ENCODE results near the gene RPS17.
A peak's percentile ranks its signal among the peaks of the same experiment; 100 is the strongest.

RPS17 gene

DNA sequence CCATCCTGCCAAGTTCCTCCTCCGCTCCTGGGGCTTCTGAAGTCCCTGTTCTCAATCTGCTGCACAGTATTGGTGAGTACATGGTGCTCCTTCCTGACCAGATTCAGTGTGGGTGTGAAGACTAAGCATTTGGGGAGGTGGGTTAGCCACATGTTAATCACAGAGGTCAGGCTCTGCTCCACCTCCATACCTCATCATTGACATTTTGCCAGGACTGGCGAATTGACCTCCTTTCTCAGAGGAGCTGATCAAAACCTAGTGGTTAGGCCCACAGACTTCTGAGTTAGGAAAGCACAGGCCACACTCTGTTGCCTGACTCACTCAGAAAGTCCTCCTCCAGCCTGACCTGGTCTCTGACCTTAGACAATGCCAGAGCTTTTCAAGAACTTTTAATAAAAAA, 8.4 kb upstream of the RPS17 start:
- Histone ChIP-seq H3K4me1 (ENCODE audit: insufficient read depth, low read length) (peaks cover 12% of the 10 kb centered on the region; the same call in 1 of the 2 replicates), H3K9me3 (ENCODE audit: insufficient read depth, low read depth, low read length) (no peaks in the 10 kb centered on the region), H3K27me3 (ENCODE audit: insufficient read depth, low read length) (no peaks in the 10 kb centered on the region), H3K36me3 (ENCODE audit: insufficient read depth, low read length) (no peaks in the 10 kb centered on the region), H3K9ac (ENCODE audit: low read depth, low read length) (no peak overlapping the region), H3K4me3 (ENCODE audit: low read length) (no peak overlapping the region), H3K27ac (ENCODE audit: low read depth, low read length) (no peak overlapping the region)
- WGBS, result 88% methylated on average over 2 of the region's 2 CpGs

DNA sequence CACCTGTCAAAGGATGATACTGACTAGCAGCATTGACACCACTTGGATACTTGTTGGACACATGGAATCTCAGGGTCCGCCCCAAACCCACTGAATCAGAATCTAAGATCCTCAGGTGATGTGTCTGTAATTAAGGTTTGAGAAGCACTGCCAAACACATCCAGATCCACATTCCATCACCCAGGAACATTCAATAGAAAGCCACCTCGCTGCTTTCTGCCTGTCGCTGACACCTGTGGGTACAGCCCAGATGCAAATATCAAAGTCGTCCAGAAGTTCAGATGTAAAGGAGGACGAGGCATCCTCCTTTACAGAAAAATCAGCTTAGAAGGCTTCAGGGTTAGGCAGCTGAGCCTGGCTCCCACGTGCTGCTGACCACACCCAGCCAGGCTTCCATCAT, 5.2 kb upstream of the RPS17 start:
- Histone ChIP-seq H3K9me3 (ENCODE audit: insufficient read depth, low read depth, low read length) (no peaks in the 10 kb centered on the region), H3K9ac (ENCODE audit: low read depth, low read length) (no peak overlapping the region), H3K27me3 (ENCODE audit: insufficient read depth, low read length) (no peaks in the 10 kb centered on the region), H3K4me3 (ENCODE audit: low read length) (no peak overlapping the region), H3K4me1 (ENCODE audit: insufficient read depth, low read length) (0 out of 2 replicates have a peak, but pooled peaks cover 15% of the 10 kb centered on the region), H3K27ac (ENCODE audit: low read depth, low read length) (no peak overlapping the region), H3K36me3 (ENCODE audit: insufficient read depth, low read length) (no peaks in the 10 kb centered on the region)
- 86% methylated on average over 6 of the region's 6 CpGs for WGBS

- Histone ChIP-seq H3K9me3 (ENCODE audit: insufficient read depth, low read depth, low read length) (no peaks in the 10 kb centered on the region), H3K4me1 (ENCODE audit: insufficient read depth, low read length) (0 out of 2 replicates have a peak, but pooled peaks cover 15% of the 10 kb centered on the region), H3K36me3 (ENCODE audit: insufficient read depth, low read length) (no peaks in the 10 kb centered on the region), H3K9ac (ENCODE audit: low read depth, low read length) (no peak overlapping the region), H3K4me3 (ENCODE audit: low read length) (no peak overlapping the region), H3K27me3 (ENCODE audit: insufficient read depth, low read length) (no peaks in the 10 kb centered on the region), H3K27ac (ENCODE audit: low read depth, low read length) (no peak overlapping the region)
- 85% methylated on average over 3 of the region's 3 CpGs for WGBS
Observed at GRCh38 chr15:82545002-82545401, 4.7 kb upstream of the RPS17 start.

GRCh38 chr15:82544431-82544830, 4.2 kb upstream of the RPS17 start:
- Histone ChIP-seq H3K27me3 (ENCODE audit: insufficient read depth, low read length) (no peaks in the 10 kb centered on the region), H3K9me3 (ENCODE audit: insufficient read depth, low read depth, low read length) (no peaks in the 10 kb centered on the region), H3K4me1 (ENCODE audit: insufficient read depth, low read length) (0 out of 2 replicates have a peak, but pooled peaks cover 15% of the 10 kb centered on the region), H3K27ac (ENCODE audit: low read depth, low read length) (no peak overlapping the region), H3K36me3 (ENCODE audit: insufficient read depth, low read length) (peaks cover 5% of the 10 kb centered on the region), H3K9ac (ENCODE audit: low read depth, low read length) (no peak overlapping the region), H3K4me3 (ENCODE audit: low read length) (no peak overlapping the region)
- WGBS, result 89% methylated on average over 9 of the region's 9 CpGs

DNA sequence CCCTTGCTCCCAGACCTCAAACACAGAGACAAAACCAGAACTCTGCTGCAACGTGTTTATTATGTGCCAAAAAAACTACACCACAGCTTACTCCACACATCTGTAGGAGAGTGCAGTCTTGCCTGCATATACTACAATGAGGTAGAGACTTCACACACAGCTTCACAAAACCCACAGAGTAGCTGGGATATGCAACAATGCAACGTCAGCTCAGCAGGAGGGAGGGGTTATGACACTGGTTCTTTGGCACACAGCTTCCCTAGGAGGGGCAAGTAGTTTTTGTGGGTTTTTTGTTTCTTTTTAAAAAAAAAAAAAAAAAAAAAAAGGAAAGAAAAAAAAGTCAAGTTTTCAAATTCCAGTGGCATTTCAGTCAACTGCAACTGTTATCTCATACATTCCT, 2.9 kb upstream of the RPS17 start:
- WGBS, result 12% methylated on average over 2 of the region's 2 CpGs
- no peak overlapping the region; the same call in 1 of the 2 replicates for H3K27ac ChIP-seq (ENCODE audit: low read depth, low read length)
- H3K36me3 ChIP-seq (ENCODE audit: insufficient read depth, low read length), result peaks cover 17% of the 10 kb centered on the region

GRCh38 chr15:82540984-82541431, 751 bp upstream of the RPS17 start:
- Histone ChIP-seq H3K4me1 (ENCODE audit: insufficient read depth, low read length) (peaks cover 27% of the 10 kb centered on the region), H3K9me3 (ENCODE audit: insufficient read depth, low read depth, low read length) (no peaks in the 10 kb centered on the region), H3K36me3 (ENCODE audit: insufficient read depth, low read length) (peaks cover 39% of the 10 kb centered on the region), H3K4me3 (ENCODE audit: low read length) (peak overlapping the region; percentile 100), H3K9ac (ENCODE audit: low read depth, low read length) (peak overlapping the region; percentile 82), H3K27ac (ENCODE audit: low read depth, low read length) (peak overlapping the region; percentile 66), H3K27me3 (ENCODE audit: insufficient read depth, low read length) (no peaks in the 10 kb centered on the region)
- WGBS, result 27% methylated on average over 11 of the region's 11 CpGs

More for the DNA sequence above, 2.9 kb upstream of the RPS17 start:
- Histone ChIP-seq H3K27me3 (ENCODE audit: insufficient read depth, low read length) (no peaks in the 10 kb centered on the region), H3K4me3 (ENCODE audit: low read length) (no peak overlapping the region), H3K4me1 (ENCODE audit: insufficient read depth, low read length) (peaks cover 23% of the 10 kb centered on the region), H3K9ac (ENCODE audit: low read depth, low read length) (no peak overlapping the region), H3K9me3 (ENCODE audit: insufficient read depth, low read depth, low read length) (no peaks in the 10 kb centered on the region)

DNA sequence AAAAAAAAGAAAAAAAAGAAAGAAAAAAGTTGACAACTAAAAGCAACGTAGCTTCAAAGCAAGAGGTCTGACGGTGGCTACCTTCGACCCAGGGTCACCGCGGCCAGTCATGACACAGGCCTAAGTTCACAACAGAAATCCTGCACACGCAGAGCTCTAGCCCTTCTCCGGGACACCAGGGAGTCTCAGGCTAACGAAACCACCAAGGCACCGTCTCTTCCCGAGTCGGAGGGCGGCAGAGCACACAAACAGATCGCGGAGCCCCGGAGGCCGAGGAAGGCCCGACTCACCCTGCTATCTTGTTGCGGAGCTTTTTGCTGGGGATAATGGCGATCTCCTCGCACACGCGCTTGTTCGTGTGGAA, 584 bp downstream of the RPS17 start:
- H3K27ac ChIP-seq (ENCODE audit: low read depth, low read length), result peak overlapping the region; percentile 88
- H3K9me3 ChIP-seq (ENCODE audit: insufficient read depth, low read depth, low read length), result no peaks in the 10 kb centered on the region
- H3K9ac ChIP-seq (ENCODE audit: low read depth, low read length), result peak overlapping the region; percentile 100
- H3K27me3 ChIP-seq (ENCODE audit: insufficient read depth, low read length), result no peaks in the 10 kb centered on the region
- H3K4me3 ChIP-seq (ENCODE audit: low read length), result peak overlapping the region; percentile 100
- peaks cover 27% of the 10 kb centered on the region for H3K4me1 ChIP-seq (ENCODE audit: insufficient read depth, low read length)
- WGBS, result under 1% methylated on average over 23 of the region's 23 CpGs
- peaks cover 51% of the 10 kb centered on the region for H3K36me3 ChIP-seq (ENCODE audit: insufficient read depth, low read length)

DNA sequence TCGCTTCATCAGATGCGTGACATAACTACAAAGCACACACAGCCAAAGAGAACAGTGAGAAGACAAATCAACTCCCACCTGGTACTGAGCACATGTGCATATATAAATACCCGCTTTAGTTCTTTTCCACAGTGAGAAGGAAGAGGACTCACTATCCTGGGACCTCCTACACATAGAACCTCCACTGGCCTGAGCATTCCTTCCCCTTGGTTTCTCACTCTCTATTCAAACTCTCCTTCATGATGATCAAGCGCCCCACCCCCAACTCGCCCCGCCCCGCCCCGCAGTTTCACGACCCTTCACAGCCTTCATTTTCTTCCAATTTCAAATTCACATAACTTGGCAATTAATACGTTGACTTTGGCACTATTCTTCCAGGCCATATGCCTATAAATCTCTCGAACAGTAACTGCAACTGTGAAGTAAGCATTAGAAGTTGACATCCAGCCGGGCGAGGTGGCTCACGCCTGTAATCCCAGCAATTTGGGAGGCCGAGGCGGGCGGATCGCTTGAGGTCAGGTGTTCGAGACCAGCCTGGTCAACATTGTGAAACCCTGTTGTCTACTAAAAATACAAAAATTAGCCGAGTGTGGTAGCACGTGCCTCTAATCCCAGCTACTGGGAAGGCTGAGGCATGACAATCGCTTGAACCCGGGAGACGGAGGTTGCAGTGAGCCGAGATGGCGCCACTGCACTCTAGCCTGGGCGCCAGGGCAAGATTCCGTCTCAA, 1.1 kb downstream of the RPS17 start:
- Histone ChIP-seq H3K36me3 (ENCODE audit: insufficient read depth, low read length) (peaks cover 57% of the 10 kb centered on the region), H3K4me3 (ENCODE audit: low read length) (peak overlapping the region; percentile 100), H3K4me1 (ENCODE audit: insufficient read depth, low read length) (peaks cover 27% of the 10 kb centered on the region), H3K9ac (ENCODE audit: low read depth, low read length) (peak overlapping the region; percentile 100), H3K9me3 (ENCODE audit: insufficient read depth, low read depth, low read length) (no peaks in the 10 kb centered on the region), H3K27me3 (ENCODE audit: insufficient read depth, low read length) (no peaks in the 10 kb centered on the region), H3K27ac (ENCODE audit: low read depth, low read length) (peak overlapping the region; percentile 88)
- WGBS, result 9% methylated on average over 28 of the region's 28 CpGs

GRCh38 chr15:82537351-82537908, 2.8 kb downstream of the RPS17 start:
- H3K36me3 ChIP-seq (ENCODE audit: insufficient read depth, low read length), result peaks cover 70% of the 10 kb centered on the region
- peak overlapping the region; percentile 32; the same call in 1 of the 2 replicates for H3K27ac ChIP-seq (ENCODE audit: low read depth, low read length)
- no peaks in the 10 kb centered on the region for H3K9me3 ChIP-seq (ENCODE audit: insufficient read depth, low read depth, low read length)
- peaks cover 12% of the 10 kb centered on the region for H3K4me1 ChIP-seq (ENCODE audit: insufficient read depth, low read length)
- H3K27me3 ChIP-seq (ENCODE audit: insufficient read depth, low read length), result no peaks in the 10 kb centered on the region
- peak overlapping the region; percentile 100; the same call in 1 of the 2 replicates for H3K9ac ChIP-seq (ENCODE audit: low read depth, low read length)
- peak overlapping the region; percentile 100; the same call in 1 of the 2 replicates for H3K4me3 ChIP-seq (ENCODE audit: low read length)
- WGBS, result 96% methylated on average over 4 of the region's 4 CpGs

DNA sequence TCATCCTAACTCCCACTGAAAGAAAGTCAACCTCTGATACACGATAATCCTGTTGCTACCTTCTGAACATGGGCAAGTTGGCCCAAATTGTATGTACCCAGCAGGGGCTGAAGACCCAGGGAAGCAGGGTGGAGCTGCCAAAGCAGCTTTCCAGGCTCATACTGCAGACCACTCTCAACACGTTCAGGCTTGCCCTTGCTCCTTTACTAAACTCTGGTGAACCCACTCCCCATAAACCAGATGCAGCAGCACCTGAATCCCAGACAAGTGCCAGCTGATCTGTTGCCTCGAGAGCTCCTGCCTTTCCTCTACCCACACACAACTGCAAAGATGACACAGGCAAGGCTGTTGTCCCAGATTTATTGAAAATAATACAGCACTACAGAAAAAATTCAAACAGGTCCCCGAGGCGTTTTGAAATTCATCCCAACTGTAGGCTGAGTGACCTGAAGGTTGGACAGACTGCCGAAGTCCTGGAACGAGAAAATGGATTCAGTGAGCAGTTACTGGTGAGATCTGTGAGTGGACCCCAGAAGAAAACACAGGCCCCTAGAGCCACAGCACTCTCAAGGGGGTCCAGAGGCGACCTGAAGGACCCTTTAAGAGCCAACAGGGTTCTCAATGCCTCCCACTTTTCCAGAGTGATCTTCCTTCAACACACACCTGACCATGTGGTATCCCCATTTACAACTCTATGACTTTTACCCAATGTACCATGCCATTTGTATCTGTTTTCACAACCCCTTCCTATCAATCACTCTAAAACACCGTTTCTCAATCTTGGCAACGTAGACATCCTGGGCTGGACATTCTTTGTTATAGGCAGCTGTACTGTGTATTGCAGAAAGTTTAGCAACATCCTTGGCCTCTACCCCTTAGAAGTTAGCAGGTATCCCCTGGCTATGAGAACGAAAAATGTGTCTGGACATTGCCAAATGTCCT, 3.6 kb downstream of the RPS17 start:
- H3K27ac ChIP-seq (ENCODE audit: low read depth, low read length), result peak overlapping the region; percentile 60; the same call in 1 of the 2 replicates
- peaks cover 12% of the 10 kb centered on the region for H3K4me1 ChIP-seq (ENCODE audit: insufficient read depth, low read length)
- no peak overlapping the region; the same call in 1 of the 2 replicates for H3K9ac ChIP-seq (ENCODE audit: low read depth, low read length)
- no peak overlapping the region for H3K4me3 ChIP-seq (ENCODE audit: low read length)
- peaks cover 70% of the 10 kb centered on the region for H3K36me3 ChIP-seq (ENCODE audit: insufficient read depth, low read length)
- no peaks in the 10 kb centered on the region for H3K9me3 ChIP-seq (ENCODE audit: insufficient read depth, low read depth, low read length)
- WGBS, result 91% methylated on average over 11 of the region's 11 CpGs
- no peaks in the 10 kb centered on the region for H3K27me3 ChIP-seq (ENCODE audit: insufficient read depth, low read length)
